HG03521 (cell line): ENCODE data around the gene MCM10.

Source experiments
- ATAC-seq: cut with Tn5 transposase; IDR thresholded peaks from one replicate; pipeline ENCODE4 v1.9.1; 2021; ENCODE audit warnings: mild to moderate bottlenecking, moderate library complexity; ENCODE audit not compliant: unreplicated experiment

Gene MCM10

DNA sequence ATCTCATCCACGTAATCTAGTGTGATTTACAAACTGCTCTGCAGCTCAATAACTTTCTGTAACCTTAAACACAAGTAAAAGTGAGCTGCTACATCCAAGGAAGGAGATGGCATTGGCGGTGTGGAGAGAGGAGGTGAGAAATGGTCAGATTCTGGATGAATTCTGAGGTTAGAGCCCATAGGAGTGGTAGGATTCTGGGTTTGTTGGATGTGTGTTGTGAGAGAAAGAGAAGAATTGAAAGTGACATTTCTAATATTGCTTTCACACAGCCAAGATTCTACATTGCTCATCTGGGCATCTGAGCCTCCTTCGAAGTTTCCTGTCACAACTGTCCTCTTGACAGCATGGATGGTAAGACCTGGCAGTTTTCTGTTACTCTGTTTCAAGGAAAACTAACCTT is 2.5 kb downstream of the MCM10 start:
- ATAC-seq = no peak

DNA sequence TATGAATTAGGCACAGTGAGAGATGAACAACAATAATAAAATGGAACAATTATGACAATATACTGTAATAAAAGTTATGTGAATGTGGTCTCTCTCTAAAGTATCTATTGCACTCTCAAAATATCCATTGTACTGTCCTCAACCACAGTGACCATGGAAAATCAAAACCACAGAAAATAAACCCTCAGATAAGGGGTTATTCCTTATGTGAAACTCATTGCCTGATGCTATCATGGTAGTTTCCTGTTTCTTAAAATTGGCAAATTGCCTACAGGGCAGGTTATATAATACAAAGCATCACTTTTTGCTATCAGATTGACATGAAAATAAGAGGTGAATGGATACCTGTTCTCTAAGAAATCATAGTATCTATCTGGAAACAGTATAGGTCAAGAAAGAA is 3.8 kb downstream of the MCM10 start:
- no peak for ATAC-seq

DNA sequence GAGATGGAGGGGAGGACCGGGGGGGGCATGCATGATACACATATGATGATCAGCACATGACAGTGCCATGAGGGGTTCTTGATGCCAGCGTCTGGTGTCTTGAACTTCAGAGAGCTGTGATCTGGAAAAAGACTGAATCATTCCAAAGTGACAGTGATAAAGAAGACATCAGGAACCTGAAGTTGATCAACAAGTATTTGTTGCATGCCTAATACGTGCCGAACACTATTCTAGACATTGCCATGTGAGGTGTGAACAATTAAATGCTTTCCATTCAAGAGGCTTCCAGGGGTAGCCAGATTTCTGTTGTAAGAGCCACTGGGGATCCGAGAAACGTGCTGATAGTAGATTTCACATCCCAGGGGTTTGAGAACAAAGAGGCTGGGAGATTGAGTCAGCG is 6.2 kb downstream of the MCM10 start:
- no peak for ATAC-seq

DNA sequence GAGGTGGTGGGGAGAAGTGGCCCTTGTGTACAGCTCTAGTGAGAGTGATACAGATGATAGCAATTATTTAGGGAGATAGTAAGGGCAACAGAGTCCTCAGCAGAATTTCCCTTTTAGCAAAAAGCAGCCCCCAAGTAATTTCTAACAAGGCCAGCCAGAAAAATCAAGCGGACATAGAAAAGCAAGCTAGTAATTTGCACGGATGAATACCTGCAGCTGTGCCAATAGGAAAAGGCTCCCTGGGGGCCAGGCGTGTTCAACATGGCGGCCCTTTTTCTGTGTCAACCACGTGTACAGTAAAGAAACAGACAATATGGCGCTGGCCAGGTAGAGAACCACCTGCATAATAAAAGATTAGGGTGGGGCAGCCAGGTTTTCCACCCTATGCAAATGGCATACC is 7.4 kb downstream of the MCM10 start:
- no peak for ATAC-seq

DNA sequence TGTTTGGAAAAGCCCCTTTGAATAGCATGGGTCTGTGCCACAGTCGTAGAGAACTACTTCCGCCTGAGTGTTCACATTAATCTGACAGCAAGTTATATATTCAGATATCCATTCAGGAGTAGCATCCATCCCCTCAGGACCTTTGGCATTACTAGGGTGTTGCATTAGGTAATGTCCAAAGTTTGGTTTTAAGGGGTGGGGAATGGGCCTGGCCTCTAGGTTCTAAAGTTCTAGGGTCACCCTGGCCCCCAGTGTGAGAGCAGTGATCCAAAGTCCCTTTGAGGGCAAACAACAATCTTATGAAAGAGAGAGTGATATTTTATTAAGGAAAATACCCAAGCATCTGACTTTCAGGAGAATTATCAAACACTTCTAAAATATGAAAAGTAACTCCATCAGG is 12.3 kb downstream of the MCM10 start:
- ATAC-seq = no peak

DNA sequence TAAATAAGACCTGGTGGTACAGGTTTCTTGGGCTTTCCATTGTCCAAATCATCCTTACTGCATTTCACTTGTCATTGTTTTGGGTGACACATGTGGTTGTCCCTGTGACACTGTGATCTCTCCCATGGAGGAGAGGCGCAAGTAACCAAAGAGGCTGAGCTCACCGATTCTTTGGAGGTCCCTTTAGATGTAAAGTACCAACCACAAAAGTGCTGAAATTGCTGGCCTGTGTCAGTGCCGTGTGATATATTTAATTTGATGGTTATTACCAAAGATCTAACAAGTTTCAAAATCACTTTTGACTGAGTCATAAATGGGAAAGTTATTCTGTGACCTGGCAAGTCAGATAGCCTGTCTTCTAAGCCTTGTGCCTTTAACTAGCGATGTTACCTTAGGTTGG is 19.4 kb downstream of the MCM10 start:
- ATAC-seq = no peak

DNA sequence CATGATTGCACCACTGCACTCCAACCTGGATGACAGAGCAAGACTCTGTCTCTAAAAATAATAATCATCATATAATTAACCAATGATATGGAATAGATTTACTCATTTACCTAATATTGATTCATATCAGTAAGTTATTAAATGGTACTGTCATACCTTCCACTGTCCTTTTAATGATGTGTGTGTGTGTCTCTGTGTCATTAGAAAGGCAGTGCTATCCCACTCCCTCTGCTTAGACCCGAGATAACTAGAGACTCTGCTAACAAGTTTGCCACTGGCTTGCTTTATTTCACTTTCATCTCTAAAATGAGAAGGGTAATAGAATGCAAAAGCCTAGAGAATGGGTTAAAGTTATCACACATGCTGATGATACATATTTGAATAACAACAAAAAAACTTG is 21.1 kb downstream of the MCM10 start:
- no peak for ATAC-seq

DNA sequence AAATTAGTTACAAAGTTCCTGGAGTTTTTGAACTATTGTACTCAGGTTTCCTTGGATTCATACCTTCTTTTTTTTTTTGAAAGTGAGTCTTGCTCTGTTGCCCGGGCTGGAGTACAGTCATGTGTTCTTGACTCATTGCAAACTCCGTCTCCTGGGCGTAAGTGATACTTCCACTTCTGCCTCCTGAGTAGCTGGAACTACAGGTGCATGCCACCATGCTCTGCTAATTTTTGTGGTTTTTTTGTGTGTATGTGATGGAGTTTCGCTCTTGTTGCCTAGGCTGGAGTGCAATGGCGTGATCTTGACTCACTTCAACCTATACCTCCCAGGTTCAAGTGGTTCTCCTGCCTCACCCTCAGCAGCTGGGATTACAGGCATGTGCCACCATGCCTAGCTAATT is 22.3 kb downstream of the MCM10 start:
- no peak for ATAC-seq

DNA sequence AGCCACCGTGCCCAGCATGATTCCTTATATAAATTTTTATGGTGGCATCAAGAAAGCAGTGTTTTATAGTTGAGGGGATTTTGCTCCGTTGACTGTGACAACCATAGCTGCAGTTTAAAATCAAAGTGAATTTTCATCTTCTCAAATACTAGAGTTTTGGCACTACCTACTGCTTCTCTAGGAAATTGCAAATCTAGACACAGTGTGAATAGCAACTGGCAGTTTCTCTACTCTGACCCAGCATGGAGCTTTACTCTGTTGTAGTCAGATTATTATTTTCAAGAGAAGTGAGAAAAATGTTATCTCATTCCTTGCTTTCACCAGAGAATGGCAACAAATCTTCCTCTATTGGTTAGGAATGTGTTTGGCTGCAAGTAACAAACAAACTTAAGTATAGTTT is 22.9 kb downstream of the MCM10 start:
- no peak for ATAC-seq

DNA sequence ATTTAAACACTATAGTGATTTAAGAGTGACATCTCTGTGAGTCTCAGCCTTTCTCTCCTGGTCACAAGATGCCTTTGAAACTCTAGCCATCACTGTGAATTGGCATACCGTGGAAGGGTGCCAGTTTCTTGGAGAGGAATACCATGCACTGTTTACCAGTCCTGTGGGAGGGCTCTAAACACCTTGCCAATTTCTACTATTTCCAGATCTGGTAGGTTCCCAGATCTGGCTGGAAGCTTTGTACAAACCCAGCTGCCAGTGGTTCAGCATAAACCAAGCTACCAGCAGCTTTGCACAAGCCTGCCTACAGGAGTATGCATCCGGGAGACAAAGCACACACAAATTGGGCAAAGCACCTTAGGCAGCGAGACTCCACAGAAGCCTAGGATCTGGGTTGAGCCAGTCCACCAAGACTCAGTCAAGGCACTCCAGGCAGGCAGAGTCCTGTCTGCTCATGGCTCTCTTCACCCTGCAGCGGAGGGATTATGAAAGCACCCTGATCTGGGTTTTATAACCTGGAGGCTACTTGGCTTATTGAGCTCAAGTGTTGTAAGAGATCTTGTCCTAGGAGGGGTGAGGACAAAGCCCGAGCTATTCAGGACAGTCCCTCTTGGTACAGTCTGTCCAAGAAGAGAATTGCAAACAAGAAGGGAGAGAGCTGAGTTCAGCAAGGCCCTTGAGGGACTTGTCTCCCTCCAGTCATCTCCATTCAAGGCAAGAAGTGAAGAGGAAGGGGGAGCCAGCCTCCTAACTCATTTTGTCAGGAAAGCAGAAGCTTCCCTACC is 23.6 kb downstream of the MCM10 start:
- no peak for ATAC-seq

DNA sequence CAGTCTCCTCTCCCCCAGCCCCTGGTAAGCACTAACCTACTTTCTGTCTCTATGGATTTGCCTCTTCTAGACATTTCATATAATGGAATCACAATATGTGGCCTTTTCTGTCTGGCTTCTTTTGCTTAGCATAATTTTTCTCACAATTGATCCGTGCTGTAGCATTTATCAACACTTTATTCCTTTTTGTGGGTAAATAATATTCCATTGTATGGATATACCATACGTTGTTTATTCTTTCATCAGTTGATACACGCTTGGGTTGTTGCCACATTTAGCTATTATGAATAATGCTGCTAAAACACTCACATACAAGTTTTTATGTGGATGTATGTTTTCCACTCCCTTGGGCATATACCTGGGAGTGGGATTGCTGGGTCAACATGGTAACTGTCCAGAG is 25.8 kb downstream of the MCM10 start:
- ATAC-seq = no peak

DNA sequence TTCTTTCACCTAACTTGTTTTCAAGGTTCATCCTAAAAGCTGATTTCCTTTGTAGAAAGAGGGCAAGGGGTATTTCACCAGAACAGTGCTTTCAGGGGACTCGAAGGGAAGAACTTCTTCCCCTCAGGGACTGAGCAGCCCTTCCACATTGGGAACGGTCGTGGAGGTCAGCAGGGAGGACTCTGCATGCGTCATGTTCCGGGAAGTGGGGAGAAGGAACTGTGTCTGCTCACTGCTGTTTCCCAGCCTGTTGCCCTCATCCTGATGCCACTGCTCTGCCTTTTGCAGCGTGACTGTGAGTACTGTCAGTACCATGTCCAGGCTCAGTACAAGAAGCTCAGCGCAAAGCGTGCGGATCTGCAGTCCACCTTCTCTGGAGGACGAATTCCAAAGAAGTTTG is 27.2 kb downstream of the MCM10 start:
- ATAC-seq = no peak

DNA sequence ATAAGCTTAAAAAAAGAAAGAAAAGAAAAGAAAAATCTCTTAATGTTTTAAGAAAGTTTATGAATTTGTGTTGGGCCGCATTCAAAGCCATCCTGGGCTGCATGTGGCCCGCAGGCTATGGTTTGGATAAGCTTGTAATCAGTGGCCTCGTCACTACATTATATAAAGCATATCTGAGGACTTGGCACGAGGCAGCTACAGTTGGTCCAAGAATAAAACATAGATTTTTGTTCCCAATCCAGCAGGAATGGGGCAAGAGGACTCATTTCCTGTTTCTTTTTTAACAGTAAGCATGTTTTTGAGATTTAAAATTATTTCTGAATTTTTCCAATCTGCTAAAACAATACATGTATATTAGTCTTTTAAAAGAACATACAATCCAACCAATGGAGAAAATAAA is 28.6 kb downstream of the MCM10 start:
- no peak for ATAC-seq

DNA sequence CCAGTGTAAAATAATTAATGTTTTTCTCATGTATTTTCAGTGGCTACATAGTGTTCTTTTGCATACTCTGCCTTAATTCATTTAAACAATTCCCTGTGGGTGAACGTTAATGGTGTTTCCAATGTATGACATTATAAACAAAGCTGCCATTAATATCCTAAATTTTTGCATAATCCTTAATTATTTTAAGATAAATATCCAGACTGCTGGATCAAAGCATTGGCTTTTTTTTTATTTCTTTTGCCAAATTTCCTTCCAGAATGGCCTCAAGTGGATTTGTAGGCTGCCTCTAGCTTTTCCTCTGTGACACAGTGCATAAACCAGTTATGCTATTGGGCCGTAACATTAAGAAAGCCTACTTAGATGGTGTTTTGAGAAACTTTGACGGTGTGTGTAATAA is 29.5 kb downstream of the MCM10 start:
- ATAC-seq = no peak

DNA sequence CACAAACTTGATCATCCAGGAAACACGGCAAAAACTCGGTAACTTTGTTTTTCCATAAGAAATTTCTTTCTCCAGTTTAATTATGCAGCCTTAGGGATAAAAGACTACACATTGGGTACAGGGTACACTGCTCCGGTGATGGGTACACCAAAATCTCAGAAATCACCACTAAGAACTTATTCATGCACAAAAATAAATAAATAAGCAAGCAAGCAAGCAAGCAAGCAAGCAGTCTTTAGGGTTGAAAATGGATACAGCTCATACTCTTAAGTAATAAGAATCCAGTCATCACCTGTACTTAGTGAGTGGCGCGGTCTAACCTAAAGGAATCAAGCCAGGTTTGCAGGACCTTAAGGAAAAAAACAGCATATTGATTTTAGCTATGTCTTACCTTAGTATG is 30.0 kb downstream of the MCM10 start:
- ATAC-seq = no peak

DNA sequence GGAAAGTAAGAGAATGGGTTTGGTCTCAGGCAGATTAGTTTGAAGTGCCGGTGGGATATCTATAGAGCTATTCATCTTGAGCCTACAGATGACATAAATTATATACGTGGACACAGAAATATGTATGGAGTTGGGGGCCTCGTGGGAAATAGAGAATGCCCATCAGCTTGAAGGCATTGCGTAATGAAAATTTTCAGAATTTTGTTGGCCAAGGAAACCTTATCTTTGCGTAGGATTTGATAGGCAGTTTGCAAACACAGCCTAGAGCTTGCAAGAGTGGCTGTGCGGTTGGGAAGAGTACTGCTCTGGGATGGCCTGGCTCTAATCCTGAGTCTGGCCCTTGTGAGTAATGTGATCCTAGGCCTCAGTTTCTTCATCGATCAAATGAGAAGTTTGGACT is 32.3 kb downstream of the MCM10 start:
- no peak for ATAC-seq

DNA sequence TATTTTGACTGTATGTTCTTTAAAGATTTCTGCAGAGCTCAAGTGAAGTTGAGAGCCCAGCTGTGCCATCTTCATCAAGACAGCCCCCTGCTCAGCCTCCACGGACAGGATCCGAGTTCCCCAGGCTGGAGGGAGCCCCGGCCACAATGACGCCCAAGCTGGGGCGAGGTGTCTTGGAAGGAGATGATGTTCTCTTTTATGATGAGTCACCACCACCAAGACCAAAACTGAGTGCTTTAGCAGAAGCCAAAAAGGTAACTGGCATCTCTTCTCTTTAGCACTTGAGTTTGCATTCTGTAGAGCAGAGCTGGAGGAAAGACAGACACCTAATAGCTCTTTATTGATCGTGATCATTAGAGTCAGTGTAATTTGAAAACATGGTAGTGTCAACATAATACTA is 33.7 kb downstream of the MCM10 start:
- no peak for ATAC-seq

DNA sequence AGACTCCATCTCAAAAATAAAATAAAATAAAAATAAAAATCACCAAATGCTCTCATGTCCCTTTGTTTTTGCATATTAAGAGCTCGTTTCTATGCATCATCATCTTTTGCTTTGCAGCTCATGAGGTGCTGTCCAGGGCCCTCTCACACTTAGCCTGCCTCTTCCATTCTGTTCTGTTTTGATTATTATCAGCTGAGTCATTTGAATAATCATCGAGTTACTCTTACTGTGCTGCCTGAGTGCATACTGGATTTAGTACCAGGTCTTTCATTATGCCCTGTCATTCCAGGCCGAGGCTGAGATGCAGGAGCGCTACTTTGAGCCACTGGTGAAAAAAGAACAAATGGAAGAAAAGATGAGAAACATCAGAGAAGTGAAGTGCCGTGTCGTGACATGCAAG is 39.8 kb downstream of the MCM10 start:
- no peak for ATAC-seq

DNA sequence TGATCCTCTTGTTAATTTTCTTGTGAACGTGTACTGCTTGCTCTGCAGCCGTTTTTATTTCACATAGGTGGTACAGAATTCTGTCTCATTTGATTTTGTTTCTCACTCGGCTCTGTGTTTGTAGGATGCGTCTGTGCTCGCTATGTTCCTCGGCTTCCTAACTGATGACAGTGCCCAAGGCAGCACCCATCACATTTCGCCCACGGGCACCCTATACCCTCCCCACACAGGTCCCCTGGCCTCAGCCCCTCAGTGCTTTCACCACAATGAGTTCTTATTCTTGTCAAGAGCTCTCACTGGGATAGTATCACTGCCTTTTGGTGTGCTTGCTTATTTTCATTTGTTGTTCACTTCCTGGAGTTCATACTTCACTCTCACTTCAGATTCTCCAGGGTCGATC is 44.7 kb downstream of the MCM10 start:
- no peak for ATAC-seq

DNA sequence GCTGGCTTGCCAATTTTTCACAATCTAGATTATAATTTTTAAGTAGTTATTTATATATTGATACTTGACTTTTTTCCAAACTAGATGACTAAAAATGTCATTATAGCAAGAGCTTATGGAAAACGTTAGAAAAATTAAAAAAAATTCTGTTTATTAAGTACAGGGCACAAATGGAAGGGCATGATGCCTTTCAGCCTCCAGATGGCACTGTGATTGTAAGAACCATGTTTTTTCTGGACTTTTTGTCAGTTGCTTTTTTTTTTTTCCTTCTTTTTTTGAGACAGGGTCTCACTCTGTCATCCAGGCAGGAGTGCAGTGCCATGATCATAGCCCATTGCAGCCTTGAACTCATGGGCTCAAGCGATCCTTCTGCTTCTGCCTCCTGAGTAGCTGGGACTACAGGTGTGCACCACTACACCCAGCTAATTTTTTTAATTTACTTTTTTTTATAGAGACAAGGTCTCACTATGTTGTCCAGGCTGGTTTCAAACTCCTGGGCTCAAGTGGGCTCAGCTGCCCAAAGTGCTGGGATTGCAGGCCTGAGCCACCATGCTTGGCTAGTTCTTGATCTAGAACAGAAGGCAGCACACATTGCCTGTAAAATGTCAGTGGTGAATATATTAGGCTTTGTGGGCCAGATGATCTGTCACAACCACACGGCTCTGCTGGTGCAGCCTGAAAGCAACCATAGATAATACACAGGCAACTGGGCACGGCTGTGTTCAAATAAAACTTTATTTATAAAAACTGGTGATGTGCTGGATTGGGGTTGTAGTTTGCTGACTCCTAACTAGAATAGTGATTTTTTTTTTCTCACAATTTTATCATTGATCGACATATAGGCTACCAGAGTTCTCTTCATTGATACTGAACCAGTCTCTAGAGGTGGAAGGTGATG is 45.4 kb downstream of the MCM10 start:
- no peak for ATAC-seq

DNA sequence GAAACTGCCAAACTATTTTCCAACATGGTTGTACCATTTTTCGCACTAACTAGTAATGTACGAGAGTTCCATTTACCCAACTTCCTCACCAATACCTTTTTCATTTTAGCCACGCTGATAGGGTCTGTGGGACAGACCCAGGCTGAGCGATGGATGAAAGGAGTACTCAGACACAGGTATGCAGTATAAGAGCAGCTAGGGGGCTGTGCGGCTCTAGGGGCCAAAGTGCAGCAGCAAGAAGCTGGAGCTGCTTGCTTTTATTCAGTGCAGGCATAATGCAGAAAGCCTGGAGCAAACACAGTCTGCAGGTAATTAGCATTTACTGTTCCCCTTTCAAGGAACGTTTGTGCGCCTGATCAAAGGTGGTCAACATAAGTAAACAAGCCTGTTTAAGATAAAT is 51.8 kb downstream of the MCM10 start:
- ATAC-seq = no peak

DNA sequence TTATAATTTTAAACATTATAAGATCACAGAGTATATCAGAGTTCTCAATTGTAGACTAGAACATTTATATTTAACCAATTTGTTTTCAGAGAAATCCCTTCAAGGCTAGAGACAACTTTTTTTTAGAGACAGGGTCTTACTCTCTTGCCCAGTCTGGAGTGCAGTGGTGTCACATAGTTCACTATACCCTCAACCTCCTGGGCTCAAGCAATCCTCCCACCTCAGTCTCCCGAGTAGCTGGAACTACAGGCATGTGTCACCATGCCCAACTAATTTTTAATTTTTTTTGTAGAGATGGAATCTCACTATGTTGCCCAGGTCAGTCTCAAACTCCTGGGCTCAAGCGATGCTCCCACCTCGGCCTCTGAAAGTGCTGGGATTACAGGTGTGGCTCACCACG is 57.5 kb downstream of the MCM10 start:
- no peak for ATAC-seq
